ENCODE measurements around the gene XRCC1. TPM values are rescaled to one million over a fixed set of nuclear protein-coding genes. Genes with fewer than 3 reads are reported as not detected.

XRCC1 gene
- total and polyA plus RNA-seq, 10 of the 15 experiments (the other 5 are each of a cell fraction or from before 2014, with no cell fraction given): 2.0 to 51.1 (median 33.7) TPM

- H4K20me1 ChIP-seq (ENCODE audit: control insufficient read depth, insufficient read depth): no peaks in the 10 kb centered on the region
- FAIRE-seq: no peak
- H3K79me2 ChIP-seq (ENCODE audit: control insufficient read depth, insufficient read depth, low read length): no peaks in the 10 kb centered on the region
- RAD21 ChIA-PET (ENCODE audit: unreplicated experiment): interaction anchor here (1.5 kb wide), 1 partner anchor 48 kb away, joined by 4 read pairs; no protein-coding TSS in a partner anchor
- POLR2A ChIA-PET: no interaction called here
- H3K4me1 ChIP-seq (ENCODE audit: control insufficient read depth, insufficient read depth, low read length): no peaks in the 10 kb centered on the region
- H2AFZ ChIP-seq (ENCODE audit: control insufficient read depth, low read depth, low read length): no peak overlapping the region
- in situ Hi-C loops (cut with MboI) (no loop called here), intact Hi-C loops (cut with micrococcal nuclease; ENCODE audit: unreplicated experiment) (no loop called here)
- SMC1A ChIA-PET (ENCODE audit: uncharacterized antibody, unreplicated experiment): no interaction called here
- no peak overlapping the region for H3K27ac ChIP-seq (ENCODE audit: control insufficient read depth, insufficient read depth)
- BruUV-seq (replicated peaks): no TSS peak
- H3K4me3 ChIP-seq: no peak overlapping the region
- H3K9me3 ChIP-seq (replicated peaks; ENCODE audit: control insufficient read depth, insufficient read depth, low read length): no peaks in the 10 kb centered on the region
- no peak overlapping the region for H3K4me2 ChIP-seq (ENCODE audit: control insufficient read depth, insufficient read depth)
- H3K36me3 ChIP-seq (ENCODE audit: control insufficient read depth in 2 of 2, insufficient read depth in 2 of 2, low read length in 1 of 2): 0 out of 4 replicates have a peak, but pooled peaks cover 0 to 4% of the 10 kb centered on the region in 2 experiments
- WGBS (ENCODE audit: insufficient coverage, insufficient replicate concordance, low lambda C conversion rate, missing lambda C conversion rate): 80% methylated on average over 8 of the region's 8 CpGs
- no peak for DNase-seq (ENCODE audit: low read depth, low spot score)
- no peaks in the 10 kb centered on the region for H3K27me3 ChIP-seq (replicated peaks in 1 of 2; ENCODE audit: control insufficient read depth in 2 of 2, insufficient read depth in 2 of 2, low read length in 1 of 2)
- CTCF ChIA-PET: interaction anchor here (0.6 to 3.7 kb wide), 4 partner anchors 9 to 60 kb away, joined by 3 to 13 read pairs (median 6); no protein-coding TSS in a partner anchor
- no peak for ATAC-seq
- no peak overlapping the region for H3K9ac ChIP-seq (ENCODE audit: control insufficient read depth, insufficient read depth, low read length)
- no peak for TF ChIP-seq ZBTB11 (CRISPR knock-in tag; IDR thresholded peaks at IDR 0.05)
- TF ChIP-seq SKIL (IDR thresholded peaks at IDR 0.05; ENCODE audit: low read depth, poor library complexity, severe bottlenecking): no peak
- TF ChIP-seq E2F8 (IDR thresholded peaks at IDR 0.05; ENCODE audit: low read depth, partially characterized antibody): no peak
- no peak for TF ChIP-seq RBBP5 (conservative IDR thresholded peaks at IDR 0.05)
- TF ChIP-seq PRDM15 (CRISPR knock-in tag; IDR thresholded peaks at IDR 0.05): no peak
- TF ChIP-seq E2F4 (IDR thresholded peaks at IDR 0.05; ENCODE audit: low read depth, low read length): no peak
Measured at GRCh38 chr19:43495082-43495481, 80.2 kb downstream of the XRCC1 start.

Data from GM12878 (cell line).